SK-N-SH (cell line): Measurements from ENCODE around the gene CHAF1A. TPM values are rescaled to one million over a fixed set of nuclear protein-coding genes. Genes with fewer than 3 reads are reported as not detected.

Source experiments
- CTCF ChIA-PET: fragments of 300-600, 350-600 bp; formaldehyde crosslinking; extraction: SDS; loops from one replicate; lab custom pipeline; 2021; lab: Yijun Ruan, JAX
- POLR2A ChIA-PET: fragments of 350-600 bp; sonication (Branson Sonifier 250); formaldehyde crosslinking; extraction: SDS; loops from one replicate; lab custom pipeline; 2020; ENCODE audit warnings: antibody characterized with exemption, inconsistent platforms; lab: Yijun Ruan, JAX
- DNase-seq: peaks from one replicate; pipeline ENCODE4 v3.0.0; 2012
- H2AFZ ChIP-seq: fragments of 200-600 bp; sonication (generic); 2 replicates; pipeline ENCODE4 v1.8.1; 2016; ENCODE audit warnings: antibody characterized with exemption, mild to moderate bottlenecking, low read depth
- H3F3A ChIP-seq: fragments of 200-600 bp; sonication (generic); replicated peaks from 2 replicates; pipeline ENCODE3; 2016; ENCODE audit warnings: antibody characterized with exemption, mild to moderate bottlenecking; ENCODE audit not compliant: insufficient read depth
- H3K27ac ChIP-seq, 2 experiments: fragments of 200-500 bp in 1 of 2; fragments of 200-600 bp in 1 of 2; sonication (Bioruptor generic) in 1 of 2; sonication (generic), shearing (Covaris generic) in 1 of 2; 2 replicates each; pipeline versions ENCODE4 v1.5.1 to v1.6.1; 2014 to 2016; ENCODE audit warnings: low read depth in 2 of 2, inconsistent platforms in 1 of 2, low read length in 1 of 2, mild to moderate bottlenecking in 1 of 2, mixed read lengths in 1 of 2
- H3K27me3 ChIP-seq: fragments of 200-600 bp; sonication (generic), shearing (Covaris generic); 2 replicates; pipeline ENCODE4 v1.6.1; 2016; ENCODE audit warnings: mixed run types; ENCODE audit not compliant: insufficient read depth
- H3K36me3 ChIP-seq, 2 experiments: fragments of 200-500 bp in 1 of 2; fragments of 200-600 bp in 1 of 2; sonication (Bioruptor generic) in 1 of 2; sonication (generic) in 1 of 2; replicated peaks in 1 of 2; 2 replicates each; pipeline versions ENCODE3 to v1.5.1; 2014 to 2016; ENCODE audit warnings: low read length in 1 of 2, mild to moderate bottlenecking in 1 of 2; ENCODE audit not compliant: insufficient read depth in 2 of 2, control insufficient read depth in 1 of 2
- H3K4me1 ChIP-seq, 2 experiments: fragments of 200-500 bp in 1 of 2; fragments of 200-600 bp in 1 of 2; sonication (Bioruptor generic) in 1 of 2; sonication (generic), shearing (Covaris generic) in 1 of 2; 2 replicates each; pipeline versions ENCODE4 v1.5.1 to v1.6.1; 2014 to 2016; ENCODE audit warnings: low read depth in 1 of 2, low read length in 1 of 2, mixed run types in 1 of 2; ENCODE audit not compliant: insufficient read depth in 2 of 2, control insufficient read depth in 1 of 2
- H3K4me2 ChIP-seq: fragments of 200-600 bp; sonication (generic), shearing (Covaris generic); 2 replicates; pipeline ENCODE4 v1.6.1; 2017; ENCODE audit warnings: mixed run types
- H3K4me3 ChIP-seq, 2 experiments: fragments of 200-500 bp in 1 of 2; fragments of 200-600 bp in 1 of 2; sonication (Bioruptor generic) in 1 of 2; sonication (generic), shearing (Covaris generic) in 1 of 2; 2 replicates each; pipeline versions ENCODE4 v1.5.1 to v1.8.1; 2014 to 2016; ENCODE audit warnings: low read depth in 2 of 2, inconsistent platforms in 1 of 2, low read length in 1 of 2, mild to moderate bottlenecking in 1 of 2, mixed read lengths in 1 of 2, moderate library complexity in 1 of 2
- H3K79me2 ChIP-seq: fragments of 200-600 bp; sonication (generic); 2 replicates; pipeline ENCODE4 v1.8.1; 2017; ENCODE audit warnings: mild to moderate bottlenecking; ENCODE audit not compliant: insufficient read depth
- H3K9ac ChIP-seq: fragments of 200-600 bp; sonication (generic); 2 replicates; pipeline ENCODE4 v1.6.1; 2017; ENCODE audit warnings: mixed run types
- H3K9me2 ChIP-seq: fragments of 200-600 bp; sonication (generic); 2 replicates; pipeline ENCODE4 v1.6.1; 2017; ENCODE audit warnings: mixed run types
- H3K9me3 ChIP-seq: fragments of 200-600 bp; sonication (generic); 2 replicates; pipeline ENCODE4 v1.6.1; 2017; ENCODE audit warnings: mixed run types, mild to moderate bottlenecking, moderate library complexity
- H4K20me1 ChIP-seq: fragments of 200-600 bp; sonication (generic); 2 replicates; pipeline ENCODE4 v1.6.1; 2017; ENCODE audit warnings: mild to moderate bottlenecking, mixed run types; ENCODE audit not compliant: insufficient read depth
- CHD2 ChIP-seq: fragments of 150-350 bp; IDR thresholded peaks from 2 replicates; pipeline ENCODE4 v1.6.1; 2018; ENCODE audit warnings: low read length; ENCODE audit not compliant: partially characterized antibody
- ELF1 ChIP-seq: IDR thresholded peaks from 2 replicates; pipeline ENCODE4 v1.4.0; 2012
- EP300 ChIP-seq, 2 experiments: IDR thresholded peaks; 2 replicates each; pipeline versions ENCODE4 v1.4.0 to v1.6.1; 2012; ENCODE audit warnings: borderline replicate concordance in 1 of 2, low read depth in 1 of 2, low read length in 1 of 2
- EZH2phosphoT487 ChIP-seq: fragments of 200-600 bp; sonication (generic); IDR thresholded peaks from 2 replicates; pipeline ENCODE4 v1.6.1; 2017; ENCODE audit warnings: low read depth, mixed run types, mild to moderate bottlenecking, antibody characterized with exemption, moderate library complexity, borderline replicate concordance
- FOSL2 ChIP-seq: IDR thresholded peaks from 2 replicates; pipeline ENCODE4 v1.4.0; 2012; ENCODE audit warnings: low read depth, mild to moderate bottlenecking, moderate library complexity, borderline replicate concordance
- FOXJ3 ChIP-seq: sonication (generic); formaldehyde crosslinking; IDR thresholded peaks from 2 replicates; pipeline ENCODE4 v1.5.1; 2020; ENCODE audit warnings: mild to moderate bottlenecking, missing genetic modification reagents
- GABPA ChIP-seq: IDR thresholded peaks from 2 replicates; pipeline ENCODE4 v1.4.0; 2012; ENCODE audit warnings: low read depth, mild to moderate bottlenecking
- MEF2A ChIP-seq: IDR thresholded peaks from 2 replicates; pipeline ENCODE4 v1.4.0; 2012; ENCODE audit warnings: low read depth, borderline replicate concordance
- MXI1 ChIP-seq: IDR thresholded peaks from 2 replicates; pipeline ENCODE4 v1.6.1; 2012; ENCODE audit warnings: mild to moderate bottlenecking, low read depth, low read length, improper control_type of control experiment
- NFIC ChIP-seq: IDR thresholded peaks from 2 replicates; pipeline ENCODE4 v1.4.0; 2012; ENCODE audit warnings: borderline replicate concordance
- NRF1 ChIP-seq: IDR thresholded peaks from 2 replicates; pipeline ENCODE4 v1.6.1; 2012; ENCODE audit warnings: low read depth, mild to moderate bottlenecking, low read length
- POLR2AphosphoS5 ChIP-seq: IDR thresholded peaks from 2 replicates; pipeline ENCODE4 v1.6.1; 2012; ENCODE audit warnings: low read depth, low read length
- RAD21 ChIP-seq: IDR thresholded peaks from 2 replicates; pipeline ENCODE4 v1.6.1; 2012; ENCODE audit warnings: mild to moderate bottlenecking, low read length
- RCOR1 ChIP-seq: fragments of 150-350 bp; IDR thresholded peaks from 2 replicates; pipeline ENCODE4 v1.6.1; 2017; ENCODE audit warnings: antibody characterized with exemption, low read length
- RFX5 ChIP-seq: IDR thresholded peaks from 2 replicates; pipeline ENCODE4 v1.6.1; 2012; ENCODE audit warnings: mild to moderate bottlenecking, improper control_type of control experiment, low read length
- RXRA ChIP-seq: IDR thresholded peaks from 2 replicates; pipeline ENCODE4 v1.4.0; 2012; ENCODE audit warnings: low read depth, mild to moderate bottlenecking, borderline replicate concordance
- SMC3 ChIP-seq: IDR thresholded peaks from 2 replicates; pipeline ENCODE4 v1.6.1; 2012; ENCODE audit warnings: low read depth, low read length, improper control_type of control experiment
- TCF12 ChIP-seq: IDR thresholded peaks from 2 replicates; pipeline ENCODE4 v1.4.0; 2012
- TEAD4 ChIP-seq: IDR thresholded peaks from 2 replicates; pipeline ENCODE4 v1.4.0; 2012; ENCODE audit warnings: mild to moderate bottlenecking, borderline replicate concordance; ENCODE audit not compliant: insufficient read depth
- YY1 ChIP-seq: IDR thresholded peaks from 2 replicates; pipeline ENCODE4 v1.4.0; 2012; ENCODE audit warnings: low read depth, mild to moderate bottlenecking
- WGBS: methylation state at CpG from one replicate; pipeline ENCODE4 v1.1.6; 2017; ENCODE audit warnings: low lambda C conversion rate; 5-methylcytosine and 5-hydroxymethylcytosine counted together
- polyA plus RNA-seq, 3 experiments: library from polyadenylated mRNA; depleted of rRNA; stranded (reverse); fragments of >200 nt; gene quantifications; 2 replicates each; pipeline ENCODE4 v1.2.3, GENCODE V29; 2012
- TF ChIP-seq, protein P1 (sequence below): IDR thresholded peaks from 2 replicates; pipeline ENCODE4 v1.4.0; 2012; ENCODE audit warnings: low read depth
- TF ChIP-seq, protein P2 (sequence below): fragments of 150-350 bp; IDR thresholded peaks from 2 replicates; pipeline ENCODE4 v1.6.1; 2016; ENCODE audit warnings: mild to moderate bottlenecking, low read depth, low read length
- TF ChIP-seq, protein P3 (sequence below): fragments of 200-600 bp; sonication (generic); IDR thresholded peaks from 2 replicates; pipeline ENCODE4 v1.6.1; 2017; ENCODE audit warnings: antibody characterized with exemption, mild to moderate bottlenecking, moderate library complexity
- TF ChIP-seq, protein P4 (sequence below): IDR thresholded peaks from 2 replicates; pipeline ENCODE4 v1.4.0; 2012; ENCODE audit warnings: low read depth, borderline replicate concordance
- TF ChIP-seq, protein P5 (sequence below): IDR thresholded peaks from 2 replicates; pipeline ENCODE4 v1.4.0; 2012; ENCODE audit warnings: low read depth, borderline replicate concordance

Gene CHAF1A
- polyA plus RNA-seq, 1 of the 3 experiments (the other 2 are of a cell fraction): 18.0 TPM

GRCh38 chr19:4457654-4458395 lies 55.4 kb downstream of the CHAF1A start, which contains the start of gene UBXN6:
TSS of gene UBXN6 (minus strand) at chr19:4457794. CDS start at chr19:4457697, 97 bp downstream.
- H3K27ac ChIP-seq: peak within 1 kb of the TSS; percentile 83 to 89
- peak within 1 kb of the TSS; percentile 92 for H2AFZ ChIP-seq
- H4K20me1 ChIP-seq: peaks cover 20% of the 10 kb centered on the region; the same call in 1 of the 2 replicates
- H3K27me3 ChIP-seq: no peaks in the 10 kb centered on the region
- H3K36me3 ChIP-seq: peaks cover 8 to 13% of the 10 kb centered on the region in 2 experiments
- no peaks in the 10 kb centered on the region for H3K9me3 ChIP-seq
- H3K9ac ChIP-seq: peak within 1 kb of the TSS; percentile 88
- H3K4me1 ChIP-seq: peaks cover 6 to 13% of the 10 kb centered on the region in 2 experiments; a peak in 2 of 4 replicates
- peaks cover 3% of the 10 kb centered on the region for H3F3A ChIP-seq
- H3K9me2 ChIP-seq: no peaks in the 10 kb centered on the region
- 10% methylated on average over 50 of the region's 52 CpGs for WGBS
- peaks cover 32% of the 10 kb centered on the region for H3K79me2 ChIP-seq
- POLR2A ChIA-PET: interaction anchor here (1.4 kb wide), 1 partner anchor 17 kb away, joined by 7 read pairs; no protein-coding TSS in a partner anchor
- CTCF ChIA-PET: interaction anchor here (0.6 to 1.1 kb wide), 2 partner anchors 56 to 99 kb away, joined by 3 read pairs; partner anchors contain the start of gene CHAF1A
- DNase-seq: peak; percentile 92
- H3K4me3 ChIP-seq: peak within 1 kb of the TSS; percentile 58 to 87
- H3K4me2 ChIP-seq: peak within 1 kb of the TSS; percentile 100
- TF ChIP-seq RAD21 (no peak), FOXJ3 (CRISPR knock-in tag) (peak; percentile 48; the same call in 1 of the 2 replicates), POLR2AphosphoS5 (peak; percentile 44), NRF1 (no peak), GABPA (peak; percentile 86), RCOR1 (no peak), TCF12 (no peak), FOSL2 (no peak), NFIC (no peak), ELF1 (peak; percentile 94), YY1 (no peak), TEAD4 (no peak), RFX5 (no peak), MEF2A (no peak), SMC3 (no peak), RXRA (no peak), MXI1 (peak; percentile 83), CHD2 (no peak), EZH2phosphoT487 (no peak), EP300 (IDR thresholded peaks at IDR 0.05; ENCODE audit: borderline replicate concordance in 1 of 2, low read depth in 1 of 2, low read length in 1 of 2) (peak in 1 of 2 experiments; percentile 29; a peak in 1 of 4 replicates)
- TF ChIP-seq, protein P1, sequence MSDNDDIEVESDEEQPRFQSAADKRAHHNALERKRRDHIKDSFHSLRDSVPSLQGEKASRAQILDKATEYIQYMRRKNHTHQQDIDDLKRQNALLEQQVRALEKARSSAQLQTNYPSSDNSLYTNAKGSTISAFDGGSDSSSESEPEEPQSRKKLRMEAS: peak; percentile 95
- TF ChIP-seq, protein P2, sequence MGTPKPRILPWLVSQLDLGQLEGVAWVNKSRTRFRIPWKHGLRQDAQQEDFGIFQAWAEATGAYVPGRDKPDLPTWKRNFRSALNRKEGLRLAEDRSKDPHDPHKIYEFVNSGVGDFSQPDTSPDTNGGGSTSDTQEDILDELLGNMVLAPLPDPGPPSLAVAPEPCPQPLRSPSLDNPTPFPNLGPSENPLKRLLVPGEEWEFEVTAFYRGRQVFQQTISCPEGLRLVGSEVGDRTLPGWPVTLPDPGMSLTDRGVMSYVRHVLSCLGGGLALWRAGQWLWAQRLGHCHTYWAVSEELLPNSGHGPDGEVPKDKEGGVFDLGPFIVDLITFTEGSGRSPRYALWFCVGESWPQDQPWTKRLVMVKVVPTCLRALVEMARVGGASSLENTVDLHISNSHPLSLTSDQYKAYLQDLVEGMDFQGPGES: no peak
- TF ChIP-seq, protein P3, sequence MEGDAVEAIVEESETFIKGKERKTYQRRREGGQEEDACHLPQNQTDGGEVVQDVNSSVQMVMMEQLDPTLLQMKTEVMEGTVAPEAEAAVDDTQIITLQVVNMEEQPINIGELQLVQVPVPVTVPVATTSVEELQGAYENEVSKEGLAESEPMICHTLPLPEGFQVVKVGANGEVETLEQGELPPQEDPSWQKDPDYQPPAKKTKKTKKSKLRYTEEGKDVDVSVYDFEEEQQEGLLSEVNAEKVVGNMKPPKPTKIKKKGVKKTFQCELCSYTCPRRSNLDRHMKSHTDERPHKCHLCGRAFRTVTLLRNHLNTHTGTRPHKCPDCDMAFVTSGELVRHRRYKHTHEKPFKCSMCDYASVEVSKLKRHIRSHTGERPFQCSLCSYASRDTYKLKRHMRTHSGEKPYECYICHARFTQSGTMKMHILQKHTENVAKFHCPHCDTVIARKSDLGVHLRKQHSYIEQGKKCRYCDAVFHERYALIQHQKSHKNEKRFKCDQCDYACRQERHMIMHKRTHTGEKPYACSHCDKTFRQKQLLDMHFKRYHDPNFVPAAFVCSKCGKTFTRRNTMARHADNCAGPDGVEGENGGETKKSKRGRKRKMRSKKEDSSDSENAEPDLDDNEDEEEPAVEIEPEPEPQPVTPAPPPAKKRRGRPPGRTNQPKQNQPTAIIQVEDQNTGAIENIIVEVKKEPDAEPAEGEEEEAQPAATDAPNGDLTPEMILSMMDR: no peak
- TF ChIP-seq, protein P4, sequence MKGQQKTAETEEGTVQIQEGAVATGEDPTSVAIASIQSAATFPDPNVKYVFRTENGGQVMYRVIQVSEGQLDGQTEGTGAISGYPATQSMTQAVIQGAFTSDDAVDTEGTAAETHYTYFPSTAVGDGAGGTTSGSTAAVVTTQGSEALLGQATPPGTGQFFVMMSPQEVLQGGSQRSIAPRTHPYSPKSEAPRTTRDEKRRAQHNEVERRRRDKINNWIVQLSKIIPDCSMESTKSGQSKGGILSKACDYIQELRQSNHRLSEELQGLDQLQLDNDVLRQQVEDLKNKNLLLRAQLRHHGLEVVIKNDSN: peak; percentile 96
- TF ChIP-seq, protein P5, sequence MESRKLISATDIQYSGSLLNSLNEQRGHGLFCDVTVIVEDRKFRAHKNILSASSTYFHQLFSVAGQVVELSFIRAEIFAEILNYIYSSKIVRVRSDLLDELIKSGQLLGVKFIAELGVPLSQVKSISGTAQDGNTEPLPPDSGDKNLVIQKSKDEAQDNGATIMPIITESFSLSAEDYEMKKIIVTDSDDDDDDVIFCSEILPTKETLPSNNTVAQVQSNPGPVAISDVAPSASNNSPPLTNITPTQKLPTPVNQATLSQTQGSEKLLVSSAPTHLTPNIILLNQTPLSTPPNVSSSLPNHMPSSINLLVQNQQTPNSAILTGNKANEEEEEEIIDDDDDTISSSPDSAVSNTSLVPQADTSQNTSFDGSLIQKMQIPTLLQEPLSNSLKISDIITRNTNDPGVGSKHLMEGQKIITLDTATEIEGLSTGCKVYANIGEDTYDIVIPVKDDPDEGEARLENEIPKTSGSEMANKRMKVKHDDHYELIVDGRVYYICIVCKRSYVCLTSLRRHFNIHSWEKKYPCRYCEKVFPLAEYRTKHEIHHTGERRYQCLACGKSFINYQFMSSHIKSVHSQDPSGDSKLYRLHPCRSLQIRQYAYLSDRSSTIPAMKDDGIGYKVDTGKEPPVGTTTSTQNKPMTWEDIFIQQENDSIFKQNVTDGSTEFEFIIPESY: peak; percentile 21; the same call in 1 of the 2 replicates
